ENCODE data around the gene TBC1D30.

Gene TBC1D30

DNA sequence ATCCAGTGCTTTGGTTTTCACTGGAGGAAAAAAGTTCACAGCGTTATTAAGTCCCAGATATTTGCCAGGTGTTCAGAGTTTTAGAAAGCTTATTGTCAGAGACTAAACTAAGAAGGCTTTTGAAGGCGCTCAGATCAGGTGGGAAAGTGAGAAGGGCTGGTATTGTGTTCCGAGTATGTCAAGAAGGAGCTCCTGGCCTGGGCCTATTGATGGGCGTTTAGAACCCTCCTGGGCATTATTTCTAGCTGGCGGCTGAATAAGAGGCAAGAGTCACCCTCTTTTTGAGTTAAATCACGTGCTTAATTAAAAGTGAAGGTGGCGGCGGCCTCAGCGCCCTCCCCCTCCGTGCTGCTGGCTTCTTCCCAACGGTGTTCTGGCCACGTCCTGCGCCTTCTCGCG, 44.3 kb upstream of the TBC1D30 start:
- no peaks in the 10 kb centered on the region for H3K9me2 ChIP-seq (replicated peaks; ENCODE audit: insufficient read depth, low read length)
- H3K9ac ChIP-seq (ENCODE audit: low read length): peak overlapping the region; percentile 53
- H3K4me2 ChIP-seq (ENCODE audit: low read depth, low read length, poor library complexity, severe bottlenecking): peak overlapping the region; percentile 50
- no peaks in the 10 kb centered on the region; the same call in 1 of the 2 replicates for H3K9me3 ChIP-seq (ENCODE audit: insufficient read depth, low read length)
- no peaks in the 10 kb centered on the region for H3K27me3 ChIP-seq (ENCODE audit: low read length)
- no peak for TF ChIP-seq EZH2phosphoT487 (conservative IDR thresholded peaks at IDR 0.05; ENCODE audit: low read length)
- no peak for TF ChIP-seq CTCF (IDR thresholded peaks at IDR 0.05; ENCODE audit: insufficient read depth, low read length, poor library complexity, severe bottlenecking)
- H4K20me1 ChIP-seq (ENCODE audit: low read depth, low read length): no peaks in the 10 kb centered on the region
- H3K4me3 ChIP-seq (ENCODE audit: insufficient read depth, low read length, poor library complexity, severe bottlenecking): peak overlapping the region; percentile 53
- H3K36me3 ChIP-seq (ENCODE audit: low read length): no peaks in the 10 kb centered on the region
- no peak overlapping the region for H3K27ac ChIP-seq (ENCODE audit: low read depth, low read length)
- no peaks in the 10 kb centered on the region for H3K79me2 ChIP-seq (ENCODE audit: insufficient read depth, low read length)
- peaks cover 10% of the 10 kb centered on the region; the same call in 1 of the 2 replicates for H3F3A ChIP-seq (ENCODE audit: insufficient read depth)
- H2AFZ ChIP-seq (ENCODE audit: low read depth, low read length, severe bottlenecking): peak overlapping the region; percentile 65

DNA sequence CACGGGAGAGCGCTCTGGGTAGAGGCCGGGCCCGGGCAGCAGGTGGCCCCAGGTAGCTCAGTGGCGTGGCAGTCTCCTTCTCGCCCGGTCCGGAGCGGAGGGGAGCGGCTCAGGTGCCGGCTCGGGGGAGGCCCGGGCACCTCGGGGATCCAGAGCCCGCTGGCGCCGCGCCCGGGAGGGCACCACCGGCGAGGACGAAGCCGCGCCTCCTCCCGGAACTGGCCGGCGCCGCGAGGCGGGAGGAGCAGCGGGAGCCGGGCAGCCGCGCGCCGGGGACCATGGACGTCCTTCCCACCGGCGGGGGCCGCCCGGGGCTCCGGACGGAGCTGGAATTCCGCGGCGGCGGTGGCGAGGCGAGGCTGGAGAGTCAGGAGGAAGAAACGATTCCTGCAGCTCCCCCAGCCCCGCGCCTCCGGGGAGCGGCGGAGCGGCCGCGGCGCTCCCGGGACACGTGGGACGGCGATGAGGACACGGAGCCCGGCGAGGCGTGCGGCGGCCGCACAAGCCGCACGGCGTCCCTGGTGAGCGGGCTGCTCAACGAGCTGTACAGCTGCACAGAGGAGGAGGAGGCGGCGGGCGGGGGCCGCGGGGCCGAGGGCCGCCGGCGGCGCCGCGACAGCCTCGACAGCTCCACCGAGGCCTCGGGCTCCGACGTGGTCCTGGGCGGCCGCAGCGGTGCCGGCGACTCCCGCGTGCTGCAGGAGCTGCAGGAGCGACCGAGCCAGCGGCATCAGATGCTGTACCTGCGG, 43.7 kb upstream of the TBC1D30 start:
- H3K9ac ChIP-seq (ENCODE audit: low read length): peak overlapping the region; percentile 53
- no peak overlapping the region for H3K27ac ChIP-seq (ENCODE audit: low read depth, low read length)
- peak overlapping the region; percentile 50 for H3K4me2 ChIP-seq (ENCODE audit: low read depth, low read length, poor library complexity, severe bottlenecking)

GRCh38 chr12:64781280-64782190, 42.9 kb upstream of the TBC1D30 start:
- no peak for TF ChIP-seq EZH2phosphoT487 (conservative IDR thresholded peaks at IDR 0.05; ENCODE audit: low read length)
- TF ChIP-seq CTCF (IDR thresholded peaks at IDR 0.05; ENCODE audit: insufficient read depth, low read length, poor library complexity, severe bottlenecking): no peak
- H3K36me3 ChIP-seq (ENCODE audit: low read length): no peaks in the 10 kb centered on the region
- H3K4me2 ChIP-seq (ENCODE audit: low read depth, low read length, poor library complexity, severe bottlenecking): peak overlapping the region; percentile 50
- no peaks in the 10 kb centered on the region for H4K20me1 ChIP-seq (ENCODE audit: low read depth, low read length)
- no peak overlapping the region for H3K27ac ChIP-seq (ENCODE audit: low read depth, low read length)
- peak overlapping the region; percentile 65 for H2AFZ ChIP-seq (ENCODE audit: low read depth, low read length, severe bottlenecking)
- peak overlapping the region; percentile 53 for H3K4me3 ChIP-seq (ENCODE audit: insufficient read depth, low read length, poor library complexity, severe bottlenecking)
- no peaks in the 10 kb centered on the region for H3K9me3 ChIP-seq (ENCODE audit: insufficient read depth, low read length)
- H3K79me2 ChIP-seq (ENCODE audit: insufficient read depth, low read length): no peaks in the 10 kb centered on the region
- H3K9me2 ChIP-seq (replicated peaks; ENCODE audit: insufficient read depth, low read length): no peaks in the 10 kb centered on the region
- H3F3A ChIP-seq (ENCODE audit: insufficient read depth): peaks cover 10% of the 10 kb centered on the region; the same call in 1 of the 2 replicates
- no peaks in the 10 kb centered on the region for H3K27me3 ChIP-seq (ENCODE audit: low read length)
- peak overlapping the region; percentile 53 for H3K9ac ChIP-seq (ENCODE audit: low read length)

More for the DNA sequence above, 43.7 kb upstream of the TBC1D30 start:
- no peaks in the 10 kb centered on the region for H3K36me3 ChIP-seq (ENCODE audit: low read length)
- H3K9me3 ChIP-seq (ENCODE audit: insufficient read depth, low read length): no peaks in the 10 kb centered on the region; the same call in 1 of the 2 replicates
- H2AFZ ChIP-seq (ENCODE audit: low read depth, low read length, severe bottlenecking): peak overlapping the region; percentile 65
- no peaks in the 10 kb centered on the region for H3K79me2 ChIP-seq (ENCODE audit: insufficient read depth, low read length)
- H3K4me3 ChIP-seq (ENCODE audit: insufficient read depth, low read length, poor library complexity, severe bottlenecking): peak overlapping the region; percentile 53
- peaks cover 10% of the 10 kb centered on the region; the same call in 1 of the 2 replicates for H3F3A ChIP-seq (ENCODE audit: insufficient read depth)
- H3K27me3 ChIP-seq (ENCODE audit: low read length): no peaks in the 10 kb centered on the region
- no peaks in the 10 kb centered on the region for H3K9me2 ChIP-seq (replicated peaks; ENCODE audit: insufficient read depth, low read length)
- H4K20me1 ChIP-seq (ENCODE audit: low read depth, low read length): no peaks in the 10 kb centered on the region
- 0 out of 2 replicates have a peak, but pooled peaks have one; percentile 2 for TF ChIP-seq EZH2phosphoT487 (conservative IDR thresholded peaks at IDR 0.05; ENCODE audit: low read length)
- TF ChIP-seq CTCF (IDR thresholded peaks at IDR 0.05; ENCODE audit: insufficient read depth, low read length, poor library complexity, severe bottlenecking): no peak

All from SU-DHL-6 (cell line).